Inferior parietal cortex (tissue), 1 donor: ENCODE measurements around the gene P2RX4.
"Not testable (repeated sequence)": the region's sequence is repeated elsewhere in the genome, so short reads cannot be mapped to it uniquely, and the experiment has no call there.

Experiments used
- DNase-seq: peaks from one replicate; pipeline ENCODE4 v3.0.0-alpha.2; 2016; ENCODE audit errors: extremely low spot score

The P2RX4 gene, protein sequence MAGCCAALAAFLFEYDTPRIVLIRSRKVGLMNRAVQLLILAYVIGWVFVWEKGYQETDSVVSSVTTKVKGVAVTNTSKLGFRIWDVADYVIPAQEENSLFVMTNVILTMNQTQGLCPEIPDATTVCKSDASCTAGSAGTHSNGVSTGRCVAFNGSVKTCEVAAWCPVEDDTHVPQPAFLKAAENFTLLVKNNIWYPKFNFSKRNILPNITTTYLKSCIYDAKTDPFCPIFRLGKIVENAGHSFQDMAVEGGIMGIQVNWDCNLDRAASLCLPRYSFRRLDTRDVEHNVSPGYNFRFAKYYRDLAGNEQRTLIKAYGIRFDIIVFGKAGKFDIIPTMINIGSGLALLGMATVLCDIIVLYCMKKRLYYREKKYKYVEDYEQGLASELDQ

DNA sequence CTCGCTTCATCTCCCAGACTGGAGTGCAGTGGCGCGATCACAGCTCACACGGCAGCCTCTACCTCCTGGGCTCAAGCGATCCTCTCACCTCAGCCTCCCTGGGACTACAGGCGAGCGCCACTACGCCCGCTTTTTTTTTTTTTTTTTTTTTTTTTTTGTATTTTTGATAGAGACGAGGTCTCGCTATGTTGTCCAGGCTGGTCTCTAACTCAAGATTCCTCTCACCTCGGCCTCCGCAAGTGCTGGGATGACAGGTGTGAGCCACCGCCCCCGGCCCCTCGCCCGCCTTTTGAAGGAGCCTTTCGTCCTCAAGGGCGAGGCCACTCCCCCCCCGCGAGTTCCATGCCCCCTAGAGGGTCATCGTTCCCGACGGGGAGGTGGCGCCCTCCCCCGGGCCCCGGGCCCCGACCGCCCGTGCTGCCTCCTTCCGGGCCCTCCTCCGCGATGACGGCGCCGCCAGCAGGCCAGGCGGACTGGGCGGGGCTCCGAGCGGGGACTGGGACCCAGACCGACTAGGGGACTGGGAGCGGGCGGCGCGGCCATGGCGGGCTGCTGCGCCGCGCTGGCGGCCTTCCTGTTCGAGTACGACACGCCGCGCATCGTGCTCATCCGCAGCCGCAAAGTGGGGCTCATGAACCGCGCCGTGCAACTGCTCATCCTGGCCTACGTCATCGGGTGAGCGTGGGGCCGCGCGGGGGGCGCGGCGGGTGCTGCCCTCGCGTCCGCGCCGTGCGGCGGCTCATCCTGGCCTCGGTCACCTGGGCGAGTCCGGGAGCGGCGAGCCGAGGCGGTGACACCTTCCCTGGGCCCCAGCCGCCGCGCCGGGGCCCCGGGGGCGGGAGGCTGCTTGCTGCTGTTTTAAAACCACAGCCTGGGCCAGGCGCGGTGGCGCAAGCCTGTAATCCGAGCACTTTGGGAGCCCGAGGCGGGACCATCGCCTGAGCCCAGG lies at the start of gene P2RX4:
Gene P2RX4, plus strand, starts transcription at position 506 of the 949 bp plus-strand sequence. Its CDS starts 36 bp downstream, at position 542.
- DNase-seq = peak; percentile 73

DNA sequence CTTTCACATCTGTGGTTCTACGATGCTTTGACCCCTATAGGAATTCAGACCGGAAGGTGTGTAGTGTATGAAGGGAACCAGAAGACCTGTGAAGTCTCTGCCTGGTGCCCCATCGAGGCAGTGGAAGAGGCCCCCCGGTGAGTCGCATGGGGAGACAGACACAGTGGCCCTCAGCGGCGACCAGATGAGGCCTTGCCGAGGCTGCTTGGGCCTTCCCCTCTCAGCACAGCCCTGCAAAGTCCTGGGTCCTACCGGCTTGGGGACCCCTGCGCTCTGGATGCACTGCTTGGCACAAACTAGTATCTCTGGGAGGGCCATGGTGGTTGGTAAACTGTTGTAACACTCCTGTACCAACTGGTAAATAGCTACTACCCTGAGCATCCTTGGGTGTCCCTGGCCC lies 47.5 kb upstream of the P2RX4 start:
- no peak for DNase-seq

DNA sequence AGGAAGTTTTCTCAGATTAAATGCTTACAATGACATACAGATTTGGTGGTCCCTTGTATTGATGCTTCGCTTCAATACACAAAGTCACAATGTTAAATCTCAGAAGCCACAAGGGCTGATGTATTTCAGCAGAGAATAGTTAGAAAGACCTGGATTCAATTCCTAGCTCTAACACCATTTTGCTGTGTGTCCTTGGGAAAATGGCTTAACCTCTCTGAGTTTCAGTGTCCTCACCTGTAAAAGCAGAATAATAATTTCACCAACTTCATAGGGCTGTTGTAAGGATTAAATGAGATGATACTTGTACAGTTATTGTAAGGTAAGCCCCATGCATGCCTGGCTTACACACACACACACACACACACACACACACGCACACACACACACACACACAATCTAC lies 46.9 kb upstream of the P2RX4 start:
- no peak for DNase-seq

DNA sequence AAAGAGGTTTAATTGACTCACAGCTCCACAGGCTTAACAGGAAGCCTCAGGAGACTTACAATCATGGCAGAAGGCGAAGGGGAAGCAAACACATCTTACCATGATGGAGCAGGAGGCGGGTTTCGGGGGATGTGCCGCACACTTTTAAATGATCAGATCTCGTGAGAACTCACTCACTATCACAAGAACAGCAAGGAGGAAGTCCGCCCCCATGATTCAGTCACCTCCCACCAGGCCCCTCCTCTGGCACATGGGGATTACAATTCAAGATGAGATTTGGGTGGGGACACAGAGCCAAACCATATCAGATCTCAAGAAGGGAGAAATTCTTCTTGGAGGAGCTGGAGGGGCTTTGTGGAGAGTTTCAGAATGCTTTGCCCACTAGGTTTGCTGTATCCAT lies 45.1 kb upstream of the P2RX4 start:
- not testable (repeated sequence) for DNase-seq

DNA sequence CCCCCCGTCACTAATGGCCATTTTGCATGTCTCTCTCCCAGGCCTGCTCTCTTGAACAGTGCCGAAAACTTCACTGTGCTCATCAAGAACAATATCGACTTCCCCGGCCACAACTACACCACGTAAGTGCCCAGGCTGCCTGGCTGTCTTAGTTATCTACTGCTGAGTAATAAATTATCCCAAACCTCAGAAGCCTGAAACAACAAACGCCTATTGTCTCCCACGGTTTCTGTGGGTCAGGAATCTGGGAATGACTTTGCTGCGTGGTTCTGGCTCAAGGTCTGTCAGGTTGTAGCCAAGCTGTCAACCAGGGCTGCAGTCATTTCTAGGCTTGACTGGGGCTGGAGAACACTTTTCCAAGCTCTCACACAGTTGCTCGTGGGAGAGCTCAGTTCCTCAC lies 44.6 kb upstream of the P2RX4 start:
- DNase-seq = no peak

DNA sequence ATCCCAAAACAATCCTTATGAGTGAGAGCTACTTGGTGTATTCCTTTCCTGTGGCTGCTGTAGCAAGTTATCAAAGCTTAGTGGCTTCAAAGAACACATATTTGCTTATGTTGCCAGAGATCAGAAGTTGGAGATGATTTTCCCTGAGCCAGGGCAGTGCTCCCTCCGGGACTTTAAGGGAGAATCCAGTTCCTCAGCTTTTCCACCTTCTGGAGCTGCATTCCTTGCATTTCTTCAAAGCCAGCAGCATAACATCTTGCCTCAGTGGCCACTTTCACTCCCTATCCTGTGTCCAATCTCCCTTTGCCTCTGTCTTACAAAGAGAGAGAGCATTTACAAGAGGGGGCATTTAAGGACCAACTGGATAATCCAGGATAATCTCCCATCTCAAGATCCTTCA lies 43.6 kb upstream of the P2RX4 start:
- no peak for DNase-seq

DNA sequence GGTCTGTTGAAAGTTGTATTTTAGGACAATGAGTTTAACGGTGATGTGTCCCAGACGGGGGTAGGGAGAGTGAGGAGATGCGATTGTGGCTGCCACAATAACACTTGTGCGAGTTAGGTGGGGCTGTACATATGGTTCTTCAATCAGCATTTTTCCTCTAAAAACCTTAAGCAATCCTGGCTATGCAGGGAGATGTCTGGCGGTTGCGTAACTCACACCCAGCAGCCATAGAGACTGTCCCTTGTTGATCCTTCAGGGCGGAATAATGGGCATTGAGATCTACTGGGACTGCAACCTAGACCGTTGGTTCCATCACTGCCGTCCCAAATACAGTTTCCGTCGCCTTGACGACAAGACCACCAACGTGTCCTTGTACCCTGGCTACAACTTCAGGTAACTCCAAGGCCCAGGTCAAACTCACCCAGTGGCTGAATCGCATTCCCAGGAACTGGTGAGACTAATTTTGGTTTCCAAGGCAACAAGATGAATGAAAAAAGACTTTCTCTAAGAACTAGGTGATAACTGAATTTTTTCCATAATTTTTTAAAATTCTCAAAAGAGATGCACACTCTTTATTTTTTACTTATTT lies 42.6 kb upstream of the P2RX4 start:
- DNase-seq = no peak

DNA sequence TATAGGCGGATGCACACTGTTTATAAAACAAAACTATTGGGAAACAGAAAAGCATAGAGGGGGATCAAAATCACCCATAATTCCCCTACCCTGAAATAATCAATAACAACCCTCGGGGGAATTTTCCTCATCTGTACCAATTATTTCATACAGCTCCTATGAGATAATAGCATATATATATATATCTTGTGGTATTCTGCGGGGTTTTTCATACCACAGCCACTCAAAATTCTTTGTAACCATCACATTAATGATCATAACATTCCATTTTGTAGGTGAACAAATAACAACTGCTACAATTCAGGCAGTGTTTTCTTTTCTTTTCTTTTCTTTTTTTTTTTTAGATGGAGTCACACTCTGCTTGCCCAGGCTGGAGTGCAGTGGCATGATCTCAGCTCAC lies 42.0 kb upstream of the P2RX4 start:
- no peak for DNase-seq

DNA sequence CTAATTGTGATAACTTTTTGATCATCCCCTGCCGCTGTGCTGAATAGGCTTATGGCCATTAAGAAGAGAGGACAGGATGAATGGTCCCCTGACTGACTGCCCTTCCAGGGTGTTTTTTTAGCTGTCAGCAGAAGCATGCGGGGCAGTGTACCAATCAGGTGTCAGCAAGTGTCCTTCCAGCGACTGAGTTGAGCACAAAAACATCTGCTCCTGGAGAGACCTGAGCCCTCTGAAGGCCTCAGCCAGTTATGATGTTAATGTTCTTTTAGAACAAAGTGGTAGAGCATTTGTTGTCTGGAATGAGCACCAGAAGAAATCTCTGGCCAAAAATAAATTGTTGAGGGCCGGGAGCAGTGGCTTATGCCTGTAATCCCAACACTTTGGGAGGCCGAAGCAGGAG lies 39.8 kb upstream of the P2RX4 start:
- DNase-seq = no peak

DNA sequence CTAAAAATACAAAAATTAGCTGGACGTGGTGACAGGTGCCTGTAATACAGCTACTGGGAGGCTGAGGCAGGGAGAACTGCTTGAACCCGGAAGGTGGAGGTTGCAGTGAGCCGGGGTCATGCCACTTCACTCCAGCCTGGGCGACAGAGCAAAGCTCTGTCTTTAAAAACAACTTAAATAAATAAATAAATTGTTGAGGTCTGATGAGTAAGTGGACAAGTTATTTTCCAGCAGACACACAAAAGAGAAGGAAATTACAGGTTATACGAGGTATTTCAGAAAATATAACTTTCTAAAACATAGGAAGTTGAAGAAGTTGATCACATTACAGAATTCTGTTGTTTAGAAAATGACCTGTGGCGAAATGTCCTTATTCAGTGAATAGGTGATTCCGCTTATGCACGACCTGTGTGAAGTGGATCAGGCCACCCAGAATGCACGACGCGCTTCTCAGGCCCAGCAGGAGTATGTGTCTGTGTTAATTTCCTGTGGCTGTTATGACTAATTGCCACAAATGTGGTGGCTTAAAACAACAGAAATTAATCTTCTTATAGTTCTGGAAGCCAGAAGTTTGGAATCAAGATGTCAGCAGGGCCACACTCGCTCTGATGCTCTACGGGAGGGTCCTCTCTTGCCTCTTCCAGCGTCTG lies 39.2 kb upstream of the P2RX4 start:
- DNase-seq = no peak

DNA sequence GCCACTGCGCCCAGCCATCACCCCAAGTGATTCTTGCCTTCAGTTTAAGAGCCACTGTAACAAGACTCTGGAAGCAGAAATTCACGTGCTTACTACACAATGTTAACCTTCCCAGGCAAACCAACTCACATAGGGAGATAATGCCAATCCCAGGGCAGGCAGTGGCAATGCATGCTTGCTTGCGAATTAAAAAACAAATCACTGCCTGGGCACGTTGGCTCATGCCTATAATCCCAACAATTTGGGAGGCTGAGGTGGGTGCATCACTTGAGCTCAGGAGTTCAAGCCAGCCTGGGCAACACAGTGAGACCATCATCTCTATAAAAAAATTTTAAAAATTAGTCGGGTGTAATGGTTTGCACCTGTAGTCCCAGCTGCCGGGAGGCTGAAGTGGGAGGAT lies 37.8 kb upstream of the P2RX4 start:
- no peak for DNase-seq

DNA sequence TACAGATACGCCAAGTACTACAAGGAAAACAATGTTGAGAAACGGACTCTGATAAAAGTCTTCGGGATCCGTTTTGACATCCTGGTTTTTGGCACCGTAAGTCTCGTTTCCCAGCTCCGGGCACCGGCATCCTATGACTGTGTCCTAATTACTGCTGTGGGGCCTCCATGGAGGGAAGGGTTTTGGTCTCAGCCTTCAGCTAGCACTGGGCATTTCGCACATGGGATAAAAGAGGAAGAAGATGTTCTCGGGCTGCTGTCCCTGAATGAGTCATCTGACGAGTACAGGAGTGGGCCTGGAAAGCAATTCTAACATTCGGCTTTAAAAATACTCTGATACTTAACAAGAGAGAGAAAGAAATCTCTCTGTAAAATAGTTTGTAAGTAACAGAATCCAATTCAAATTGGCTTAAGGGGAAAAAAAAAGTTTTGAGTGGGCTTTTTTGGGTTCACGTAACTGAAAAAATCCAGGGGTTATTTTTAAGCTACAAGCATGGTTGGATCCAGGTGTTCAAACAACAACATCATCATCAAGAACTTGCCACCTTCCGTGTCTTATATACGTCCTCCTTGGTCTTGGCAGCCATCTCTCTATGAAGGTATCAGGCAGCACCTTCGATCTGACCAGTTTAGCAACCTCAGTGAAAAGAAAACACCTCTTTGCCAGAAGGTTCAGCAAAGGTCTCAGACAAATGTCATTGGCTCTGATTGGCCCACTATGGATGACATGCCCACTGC lies 34.4 kb upstream of the P2RX4 start:
- peak; percentile 76 for DNase-seq

DNA sequence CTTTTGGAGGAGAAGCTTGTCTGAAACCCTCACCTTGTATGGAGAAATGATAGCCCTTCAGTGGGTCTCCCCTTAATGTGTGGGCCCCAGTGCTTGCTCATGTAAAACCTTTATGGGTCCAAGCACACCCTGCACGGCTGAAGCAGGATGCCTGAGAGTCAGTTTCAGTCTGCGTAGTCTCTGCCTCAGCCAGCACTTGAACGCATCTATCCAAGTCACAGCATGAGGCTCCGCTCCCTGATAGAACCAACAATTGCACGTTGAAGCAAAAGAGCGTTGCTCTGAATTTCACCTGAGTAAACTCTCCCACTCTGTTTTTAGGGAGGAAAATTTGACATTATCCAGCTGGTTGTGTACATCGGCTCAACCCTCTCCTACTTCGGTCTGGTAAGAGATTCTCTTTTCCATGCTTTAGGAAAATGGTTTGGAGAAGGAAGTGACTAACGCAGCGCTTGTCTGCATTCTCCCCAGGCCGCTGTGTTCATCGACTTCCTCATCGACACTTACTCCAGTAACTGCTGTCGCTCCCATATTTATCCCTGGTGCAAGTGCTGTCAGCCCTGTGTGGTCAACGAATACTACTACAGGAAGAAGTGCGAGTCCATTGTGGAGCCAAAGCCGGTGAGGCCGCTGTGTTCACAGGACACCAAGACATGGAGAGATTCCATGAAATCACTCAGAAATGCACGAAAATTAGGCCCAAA lies 33.0 kb upstream of the P2RX4 start:
- no peak for DNase-seq

DNA sequence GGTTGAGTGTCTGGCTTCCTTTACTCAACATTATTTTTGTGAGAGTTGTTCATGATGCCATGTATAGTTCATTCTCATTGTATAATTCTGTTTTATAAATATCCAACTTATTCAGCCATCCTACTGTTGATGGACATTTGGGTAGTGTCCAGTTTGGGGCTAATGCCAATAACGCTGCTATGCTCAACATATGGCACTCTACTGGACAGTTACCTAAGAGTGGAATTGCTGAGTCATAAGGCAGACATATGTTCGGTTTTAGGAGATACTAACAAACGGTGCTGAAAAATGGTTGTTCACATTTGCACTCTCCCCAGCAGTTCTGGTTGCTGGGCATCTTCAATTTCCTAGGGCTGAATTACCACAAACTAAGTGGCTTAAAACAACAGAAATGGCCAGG lies 28.7 kb upstream of the P2RX4 start:
- DNase-seq = peak; percentile 60

DNA sequence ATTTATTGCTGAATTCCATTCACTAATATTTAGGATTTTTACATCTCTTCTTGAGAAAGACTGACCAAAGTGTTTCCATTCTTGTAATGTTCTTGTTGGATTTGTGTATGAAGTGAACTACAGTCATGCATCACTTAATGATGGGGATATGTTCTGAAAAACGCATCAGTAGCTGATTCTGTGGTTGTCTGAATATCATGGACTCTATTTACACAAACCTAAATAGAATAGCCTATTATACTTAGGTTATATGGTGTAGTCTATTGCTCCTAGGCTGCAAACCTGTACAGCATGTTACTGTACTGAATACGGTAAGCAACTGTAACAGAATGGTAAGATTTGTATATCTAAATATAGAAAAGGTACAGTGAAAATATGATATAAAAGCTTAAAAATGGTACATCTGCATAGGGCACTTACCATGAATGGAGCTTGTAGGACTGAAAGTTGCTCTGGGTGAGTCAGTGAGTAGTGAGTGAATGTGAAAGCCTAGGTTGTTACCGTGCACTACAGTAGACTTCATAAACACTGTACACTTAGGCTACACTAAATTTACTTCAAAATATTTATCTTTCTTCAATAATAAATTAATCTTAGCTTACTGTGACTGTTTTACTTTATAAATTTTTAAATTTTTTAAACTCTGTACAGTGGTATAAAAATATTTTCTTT lies 27.6 kb upstream of the P2RX4 start:
- DNase-seq = no peak

DNA sequence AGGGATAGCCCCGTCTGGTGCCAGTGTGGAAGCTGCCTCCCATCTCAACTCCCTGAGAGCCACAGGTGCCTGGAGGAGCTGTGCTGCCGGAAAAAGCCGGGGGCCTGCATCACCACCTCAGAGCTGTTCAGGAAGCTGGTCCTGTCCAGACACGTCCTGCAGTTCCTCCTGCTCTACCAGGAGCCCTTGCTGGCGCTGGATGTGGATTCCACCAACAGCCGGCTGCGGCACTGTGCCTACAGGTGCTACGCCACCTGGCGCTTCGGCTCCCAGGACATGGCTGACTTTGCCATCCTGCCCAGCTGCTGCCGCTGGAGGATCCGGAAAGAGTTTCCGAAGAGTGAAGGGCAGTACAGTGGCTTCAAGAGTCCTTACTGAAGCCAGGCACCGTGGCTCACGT lies 25.5 kb upstream of the P2RX4 start:
- DNase-seq = no peak

DNA sequence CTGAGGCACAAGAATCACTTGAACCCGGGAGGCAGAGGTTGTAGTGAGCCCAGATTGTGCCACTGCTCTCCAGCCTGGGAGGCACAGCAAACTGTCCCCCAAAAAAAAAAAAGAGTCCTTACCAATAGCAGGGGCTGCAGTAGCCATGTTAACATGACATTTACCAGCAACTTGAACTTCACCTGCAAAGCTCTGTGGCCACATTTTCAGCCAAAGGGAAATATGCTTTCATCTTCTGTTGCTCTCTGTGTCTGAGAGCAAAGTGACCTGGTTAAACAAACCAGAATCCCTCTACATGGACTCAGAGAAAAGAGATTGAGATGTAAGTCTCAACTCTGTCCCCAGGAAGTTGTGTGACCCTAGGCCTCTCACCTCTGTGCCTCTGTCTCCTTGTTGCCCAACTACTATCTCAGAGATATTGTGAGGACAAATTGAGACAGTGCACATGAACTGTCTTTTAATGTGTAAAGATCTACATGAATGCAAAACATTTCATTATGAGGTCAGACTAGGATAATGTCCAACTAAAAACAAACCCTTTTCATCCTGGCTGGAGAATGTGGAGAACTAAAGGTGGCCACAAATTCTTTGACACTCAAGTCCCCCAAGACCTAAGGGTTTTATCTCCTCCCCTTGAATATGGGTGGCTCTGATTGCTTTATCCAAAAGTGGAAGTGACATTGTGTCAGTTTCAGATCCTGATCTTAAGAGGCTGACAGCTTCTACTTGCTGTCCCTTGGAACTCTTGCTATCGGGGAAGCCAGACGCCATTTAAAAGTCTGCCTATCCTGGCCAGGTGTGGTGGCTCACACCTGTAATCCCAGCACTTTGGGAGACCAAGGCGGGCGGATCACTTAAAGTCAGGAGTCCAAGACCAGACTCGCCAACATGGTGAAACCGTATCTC lies 24.7 kb upstream of the P2RX4 start:
- DNase-seq = no peak

DNA sequence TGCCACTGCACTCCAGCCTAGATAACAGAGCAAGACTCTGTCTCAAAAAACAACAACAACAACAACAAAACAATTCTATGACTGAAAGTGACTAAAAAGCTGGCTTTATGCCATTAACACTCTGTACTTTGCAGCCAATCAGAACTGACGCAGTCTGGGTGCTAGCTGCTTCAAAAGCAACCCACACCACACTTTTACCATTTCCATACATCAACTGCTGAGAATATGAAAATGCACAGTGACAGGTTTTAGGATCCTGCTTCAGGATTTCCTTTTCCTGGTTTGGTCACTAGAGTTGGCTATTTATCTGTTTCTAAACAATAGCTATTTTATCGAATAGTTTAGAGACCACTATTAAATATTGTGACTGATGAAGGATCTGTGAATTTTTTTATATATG lies 23.1 kb upstream of the P2RX4 start:
- no peak for DNase-seq

DNA sequence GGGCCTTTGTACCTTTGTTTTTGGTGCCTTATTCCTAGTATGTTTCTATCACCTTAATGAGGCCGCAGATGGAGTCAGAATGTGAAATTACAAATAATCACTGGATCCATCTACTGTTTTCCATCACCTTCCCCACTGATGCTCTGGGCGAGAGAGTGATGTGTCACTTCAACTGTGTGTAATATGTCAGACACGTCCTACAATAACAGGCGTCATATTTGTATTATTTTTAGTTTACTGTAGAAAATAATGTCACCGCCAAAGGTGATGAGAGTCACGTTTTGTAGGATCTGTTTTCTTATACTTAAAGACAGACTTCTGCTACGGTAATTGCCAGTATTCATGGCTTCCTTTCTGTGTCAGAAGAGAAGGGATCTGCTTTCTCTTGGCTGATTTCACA lies 22.4 kb upstream of the P2RX4 start:
- DNase-seq = no peak
